Astrocyte (in vitro differentiated cells and primary cell): Measurements from ENCODE around the gene RALB.

ENCODE experiments used
- CTCF ChIP-seq: IDR thresholded peaks from 2 replicates; pipeline ENCODE4 v1.5.1; 2011; ENCODE audit warnings: low read depth, mild to moderate bottlenecking, inconsistent platforms, low read length, moderate library complexity; ENCODE audit not compliant: insufficient read depth
- EZH2 ChIP-seq: IDR thresholded peaks from 2 replicates; pipeline ENCODE4 v1.6.1; 2012; ENCODE audit warnings: mild to moderate bottlenecking, low read length, inconsistent platforms; ENCODE audit not compliant: insufficient read depth

GRCh38 chr2:120277505-120278205 is 25.0 kb downstream of the RALB start:
- TF ChIP-seq CTCF (no peak), EZH2 (no peak)
